ENCODE results near the gene PIGO. TPM values are rescaled to one million over a fixed set of nuclear protein-coding genes. Genes with fewer than 3 reads are reported as not detected.
A peak's percentile ranks its signal among the peaks of the same experiment; 100 is the strongest.

PIGO gene
- 10 to 100 TPM; 30.8 to 31.4 TPM for total RNA-seq

DNA sequence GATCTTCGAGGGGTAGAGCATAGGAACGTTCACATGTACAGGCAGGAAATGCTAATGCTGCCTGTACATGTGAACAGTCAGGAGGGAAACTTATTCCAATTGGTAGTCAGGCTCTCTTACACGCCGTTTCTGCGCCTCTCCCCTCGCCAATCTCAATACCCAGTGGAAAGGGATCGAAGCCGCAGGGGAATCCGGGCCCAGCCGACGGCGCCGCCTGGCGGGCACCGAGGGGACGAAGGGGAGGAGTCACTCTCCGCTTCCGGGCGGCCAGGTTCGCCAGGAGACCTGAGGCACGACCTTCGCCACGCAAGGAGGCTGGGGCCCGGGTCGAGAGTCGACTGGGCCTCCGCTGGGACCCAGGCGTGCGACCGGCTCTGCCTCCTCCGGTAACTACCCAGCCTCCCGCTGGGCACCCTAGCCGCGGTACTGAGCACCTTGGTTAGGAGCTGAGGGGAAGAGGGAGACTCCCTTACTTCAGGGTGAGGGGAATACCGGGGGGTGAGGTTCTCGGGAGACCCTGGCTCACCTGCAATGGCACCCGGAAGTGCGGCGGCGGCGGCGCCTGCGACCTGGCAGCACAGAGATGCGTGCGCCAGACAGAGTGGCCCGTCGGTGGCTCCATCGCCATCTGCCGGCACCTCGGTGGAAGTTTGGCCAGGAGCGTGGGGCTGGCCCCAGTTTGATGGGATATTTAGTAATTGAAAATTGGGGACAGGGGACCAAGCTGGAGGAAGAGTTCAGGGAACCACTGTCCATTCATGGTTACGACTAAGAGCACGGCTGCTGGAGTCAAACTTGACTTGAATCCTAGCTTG, at the start of gene PIGO:
Gene PIGO, minus strand, starts transcription at position 557 of the 815 bp plus-strand sequence. CDS start 1,026 bp downstream, outside the sequence.
- H3K9me3 Mint-ChIP-seq, result no peaks in the 10 kb centered on the region
- peak; percentile 92 for ATAC-seq (ENCODE audit: low read depth)
- H3K4me3 Mint-ChIP-seq, result peak within 1 kb of the TSS; percentile 86
- DNase-seq, result peak; percentile 92
- POLR2A ChIA-PET, result interaction anchor here (1.2 to 8.5 kb wide), 6 partner anchors 13 to 24 kb away, joined by 3 to 64 read pairs (median 12); partner anchors contain the start of genes FANCG and VCP
- H3K27me3 Mint-ChIP-seq, result no peaks in the 10 kb centered on the region
- peaks cover 17% of the 10 kb centered on the region for H3K36me3 Mint-ChIP-seq
- peak within 1 kb of the TSS; percentile 88 for H3K27ac Mint-ChIP-seq
- H3K4me1 Mint-ChIP-seq, result peaks cover 29% of the 10 kb centered on the region

DNA sequence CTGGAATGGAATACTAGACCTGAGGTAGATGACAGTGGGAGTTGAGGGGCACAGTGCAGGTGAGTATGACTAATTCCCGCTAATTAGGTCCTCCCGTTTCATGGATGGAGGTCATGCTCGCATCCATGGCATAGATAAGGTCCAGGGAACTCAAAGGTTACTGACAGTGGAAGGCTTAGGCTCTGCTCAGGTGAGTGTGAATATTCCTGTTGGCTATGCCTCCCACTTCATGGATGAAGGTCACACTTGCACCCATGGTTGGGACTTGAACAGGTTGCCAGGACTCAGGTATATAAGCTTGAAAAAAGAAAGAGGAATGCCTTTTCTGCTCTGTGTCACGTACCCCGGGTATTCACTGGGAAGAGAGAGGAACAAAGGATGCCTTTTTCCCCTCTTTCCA, 45.6 kb upstream of the PIGO start:
- Mint-ChIP-seq H3K27me3 (no peaks in the 10 kb centered on the region), H3K4me1 (no peaks in the 10 kb centered on the region), H3K9me3 (peaks cover 15% of the 10 kb centered on the region), H3K4me3 (no peak overlapping the region), H3K27ac (no peak overlapping the region), H3K36me3 (no peaks in the 10 kb centered on the region)
- ATAC-seq (ENCODE audit: low read depth), result no peak
- POLR2A ChIA-PET, result no interaction called here
- no peak for DNase-seq

DNA sequence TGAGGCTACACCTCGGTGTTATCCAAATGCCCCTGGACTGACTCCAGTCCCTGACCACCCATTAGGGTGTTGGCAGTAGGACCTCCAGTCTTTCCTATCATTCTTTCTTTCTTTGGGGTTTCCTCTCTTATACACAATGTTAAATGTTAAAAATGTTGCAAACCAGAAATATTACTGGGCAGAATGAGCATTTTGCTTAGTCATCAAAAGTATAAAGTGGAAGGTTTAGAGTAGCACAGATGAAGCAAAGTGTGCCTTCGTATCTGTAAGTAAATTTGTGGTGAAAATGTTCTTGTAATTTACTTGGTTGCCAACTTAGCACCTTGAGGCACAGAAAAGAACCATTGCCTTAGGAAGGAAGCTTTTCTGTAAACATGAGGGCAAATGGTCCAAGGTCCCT, 43.7 kb upstream of the PIGO start:
- Mint-ChIP-seq H3K27ac (no peak overlapping the region), H3K9me3 (peaks cover 11% of the 10 kb centered on the region), H3K27me3 (no peaks in the 10 kb centered on the region), H3K36me3 (no peaks in the 10 kb centered on the region), H3K4me3 (no peak overlapping the region), H3K4me1 (no peaks in the 10 kb centered on the region)
- ATAC-seq (ENCODE audit: low read depth) (no peak), DNase-seq (no peak)
- POLR2A ChIA-PET, result no interaction called here

DNA sequence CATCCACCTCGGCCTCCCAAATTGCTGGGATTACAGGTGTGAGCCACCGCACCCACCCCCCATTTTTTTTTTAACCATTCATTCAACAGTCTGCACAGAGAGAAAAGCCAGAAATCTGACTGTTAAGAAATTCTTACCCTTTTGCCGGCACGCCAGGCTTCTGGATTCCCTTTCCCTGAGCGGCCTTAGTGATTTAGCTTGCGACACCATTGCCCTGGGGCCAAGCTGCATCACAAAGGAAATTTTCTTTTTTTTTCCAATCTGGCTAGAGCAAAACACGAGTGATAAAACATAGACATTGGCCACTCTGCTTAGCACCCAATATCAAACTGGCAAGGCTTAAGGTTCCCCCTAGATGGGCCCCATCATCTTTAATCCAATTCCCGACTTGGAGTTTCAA, 40.5 kb upstream of the PIGO start:
- Mint-ChIP-seq H3K9me3 (peaks cover 7% of the 10 kb centered on the region), H3K27ac (no peak overlapping the region), H3K27me3 (no peaks in the 10 kb centered on the region), H3K4me1 (no peaks in the 10 kb centered on the region), H3K4me3 (no peak overlapping the region), H3K36me3 (no peaks in the 10 kb centered on the region)
- POLR2A ChIA-PET, result no interaction called here
- ATAC-seq (ENCODE audit: low read depth) (no peak), DNase-seq (no peak)

DNA sequence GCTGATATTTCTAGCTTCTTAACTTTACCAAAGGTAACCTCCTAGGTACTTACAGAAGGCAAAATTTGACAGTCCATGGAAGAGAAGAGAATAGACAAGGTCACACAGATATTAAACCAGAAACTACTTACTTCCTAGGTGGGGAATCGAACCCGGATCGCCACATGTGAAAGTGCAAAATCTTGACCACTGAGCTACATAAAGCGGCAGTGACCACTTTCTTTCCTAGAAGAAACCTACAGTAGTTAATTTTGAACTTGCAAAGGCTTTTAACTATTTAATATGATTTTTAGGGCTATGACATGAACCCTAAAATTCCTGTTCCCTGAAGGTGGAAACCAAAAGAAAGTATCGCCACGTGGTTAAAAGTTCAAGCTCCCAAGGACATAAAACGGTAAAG, 39.6 kb upstream of the PIGO start:
- peaks cover 5% of the 10 kb centered on the region for H3K9me3 Mint-ChIP-seq
- POLR2A ChIA-PET, result interaction anchor here (0.7 kb wide), 1 partner anchor 24 kb away, joined by 4 read pairs; no protein-coding TSS in a partner anchor
- DNase-seq (no peak), ATAC-seq (ENCODE audit: low read depth) (no peak)
- no peaks in the 10 kb centered on the region for H3K4me1 Mint-ChIP-seq
- H3K4me3 Mint-ChIP-seq, result no peak overlapping the region
- no peak overlapping the region for H3K27ac Mint-ChIP-seq
- no peaks in the 10 kb centered on the region for H3K36me3 Mint-ChIP-seq
- no peaks in the 10 kb centered on the region for H3K27me3 Mint-ChIP-seq

DNA sequence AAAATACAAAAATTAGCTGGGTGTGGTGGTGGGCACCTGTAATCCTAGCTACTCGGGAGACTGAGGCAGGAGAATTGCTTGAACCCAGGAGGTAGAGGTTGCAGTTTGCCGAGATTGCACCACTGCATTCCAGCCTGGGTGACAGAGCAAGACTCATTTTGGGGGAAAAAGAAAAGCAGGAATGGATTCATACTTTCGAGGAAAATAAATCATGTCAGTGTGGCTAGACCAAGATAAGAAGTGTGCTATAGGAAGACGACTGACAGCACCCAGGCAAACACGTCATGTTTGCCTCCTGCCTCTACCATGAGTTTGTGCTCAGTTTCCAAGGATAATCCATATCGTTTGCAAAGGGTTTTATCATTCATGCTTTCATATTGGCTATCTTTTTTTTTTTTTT, 38.5 kb upstream of the PIGO start:
- Mint-ChIP-seq H3K36me3 (no peaks in the 10 kb centered on the region), H3K27ac (no peak overlapping the region), H3K4me1 (no peaks in the 10 kb centered on the region), H3K4me3 (no peak overlapping the region), H3K9me3 (peaks cover 1% of the 10 kb centered on the region), H3K27me3 (no peaks in the 10 kb centered on the region)
- no peak for DNase-seq
- no peak for ATAC-seq (ENCODE audit: low read depth)
- POLR2A ChIA-PET, result no interaction called here

DNA sequence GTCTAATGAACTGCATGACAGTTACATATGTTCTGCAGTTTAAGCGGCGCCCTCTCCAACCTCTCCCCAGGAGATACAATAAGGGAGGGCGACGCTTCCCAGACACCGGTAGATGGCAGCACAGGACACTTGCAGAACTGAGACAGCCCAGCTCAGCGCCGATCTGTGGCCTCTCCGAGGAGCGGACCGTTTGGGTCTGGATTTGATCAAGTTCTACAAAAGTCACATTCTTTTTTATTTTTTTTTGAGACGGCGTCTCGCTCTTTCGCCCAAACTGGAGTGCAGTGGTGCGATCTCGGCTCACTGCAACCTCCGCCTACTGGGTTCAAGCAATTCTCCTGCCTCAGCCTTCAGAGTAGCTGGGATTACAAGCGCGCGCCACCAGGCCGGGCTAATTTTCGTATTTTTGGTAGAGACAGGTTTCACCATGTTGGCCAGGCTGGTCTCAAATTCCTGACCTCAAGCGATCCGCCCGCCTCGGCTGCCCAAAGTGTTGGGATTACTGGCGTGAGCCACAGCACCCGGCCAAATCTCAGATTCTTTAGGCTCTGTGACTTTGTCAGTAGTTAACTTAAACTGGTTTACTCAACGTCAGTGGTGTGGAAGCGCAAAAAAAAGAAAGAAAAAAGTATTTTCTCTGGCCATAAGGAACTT, 20.6 kb upstream of the PIGO start:
- ATAC-seq (ENCODE audit: low read depth) (peak; percentile 46), DNase-seq (peak; percentile 73)
- Mint-ChIP-seq H3K36me3 (peaks cover 6% of the 10 kb centered on the region), H3K4me1 (peaks cover 33% of the 10 kb centered on the region), H3K27ac (peak overlapping the region; percentile 98), H3K9me3 (no peaks in the 10 kb centered on the region), H3K27me3 (peaks cover 5% of the 10 kb centered on the region), H3K4me3 (peak overlapping the region; percentile 100)
- POLR2A ChIA-PET, result interaction anchor here (1.3 to 3.7 kb wide), 4 partner anchors 14 to 488 kb away, joined by 3 to 47 read pairs (median 10); partner anchors contain the start of genes FANCG, STOML2 and TESK1

DNA sequence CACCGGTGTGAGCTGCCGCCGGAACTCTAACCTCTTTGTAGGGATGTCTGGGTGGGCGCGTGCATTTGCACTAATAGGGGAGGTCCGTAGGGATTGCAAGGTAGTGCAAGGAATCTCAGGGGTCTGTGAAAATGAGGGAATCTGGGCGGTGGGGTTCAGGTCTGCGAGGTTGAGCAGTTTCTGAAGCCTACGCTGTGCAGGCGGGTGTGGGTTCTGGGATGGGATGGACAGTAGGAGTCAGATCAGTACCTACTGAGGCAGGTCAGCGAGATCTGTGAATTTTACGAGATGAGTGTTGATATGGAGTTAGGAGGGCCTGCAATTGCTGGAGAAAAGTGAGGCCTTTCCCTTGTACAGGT, 20.1 kb upstream of the PIGO start:
- Mint-ChIP-seq H3K27ac (peak overlapping the region; percentile 98), H3K4me3 (peak overlapping the region; percentile 100), H3K27me3 (peaks cover 5% of the 10 kb centered on the region), H3K36me3 (peaks cover 6% of the 10 kb centered on the region), H3K4me1 (peaks cover 37% of the 10 kb centered on the region), H3K9me3 (no peaks in the 10 kb centered on the region)
- DNase-seq (no peak), ATAC-seq (ENCODE audit: low read depth) (no peak)
- POLR2A ChIA-PET, result interaction anchor here (1.3 to 3.7 kb wide), 5 partner anchors 13 to 488 kb away, joined by 3 to 47 read pairs (median 14); partner anchors contain the start of genes FANCG, STOML2, TESK1 and VCP

DNA sequence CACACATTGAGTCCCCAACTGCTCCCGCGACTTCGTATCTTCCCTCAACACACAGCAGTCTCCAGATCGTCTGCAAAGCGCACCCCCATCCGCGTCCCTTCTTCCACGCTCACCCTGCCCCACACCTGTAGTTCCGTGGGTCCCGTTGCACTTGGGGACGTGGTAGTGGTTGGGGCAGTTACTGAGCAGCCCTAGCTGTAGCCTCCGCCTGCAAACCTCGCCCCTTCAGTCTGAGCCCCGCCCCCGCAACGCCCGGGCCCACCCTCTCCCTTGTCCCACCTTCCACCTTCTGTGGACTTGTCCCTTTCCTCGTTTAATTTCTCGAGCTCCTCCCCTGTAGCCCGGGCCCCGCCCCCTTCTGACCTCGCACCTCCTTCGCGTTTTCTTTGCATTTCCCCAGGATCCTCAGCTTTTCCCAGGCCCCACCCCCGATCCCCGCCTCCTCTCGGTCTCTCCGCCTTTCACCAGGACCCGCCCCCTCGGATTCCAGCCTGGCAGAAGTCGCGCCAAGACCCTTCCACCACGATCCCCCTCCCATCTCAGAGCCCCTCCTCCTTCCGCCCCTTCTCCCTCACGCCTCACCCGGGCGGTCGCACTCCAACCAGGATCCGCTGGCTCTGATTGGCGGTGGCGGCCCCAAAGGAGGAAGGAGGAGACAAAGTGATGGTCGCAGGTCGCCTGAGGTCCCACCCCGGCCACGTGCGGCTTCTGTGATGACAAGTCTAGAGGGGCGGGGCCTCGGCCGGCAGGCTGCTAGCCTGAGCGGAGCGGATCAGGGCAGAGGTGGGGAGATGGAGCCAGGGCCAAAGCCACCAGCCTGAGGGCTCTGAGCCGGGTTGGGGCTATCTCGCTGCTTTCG, 19.5 kb upstream of the PIGO start, which contains the start of gene ATOSB:
Gene ATOSB, minus strand, starts transcription at position 183 of the 859 bp plus-strand sequence. CDS start 7,588 bp downstream, outside the sequence.
- POLR2A ChIA-PET, result interaction anchor here (0.6 to 3.7 kb wide), 8 partner anchors 13 to 489 kb away, joined by 3 to 47 read pairs (median 6); partner anchors contain the start of genes FANCG, STOML2, TESK1 and VCP
- peak within 1 kb of the TSS; percentile 100 for H3K4me3 Mint-ChIP-seq
- H3K36me3 Mint-ChIP-seq, result peaks cover 6% of the 10 kb centered on the region
- peak; percentile 94 for DNase-seq
- peaks cover 5% of the 10 kb centered on the region for H3K27me3 Mint-ChIP-seq
- no peaks in the 10 kb centered on the region for H3K9me3 Mint-ChIP-seq
- peak; percentile 68 for ATAC-seq (ENCODE audit: low read depth)
- H3K27ac Mint-ChIP-seq, result peak within 1 kb of the TSS; percentile 98
- H3K4me1 Mint-ChIP-seq, result peaks cover 38% of the 10 kb centered on the region

DNA sequence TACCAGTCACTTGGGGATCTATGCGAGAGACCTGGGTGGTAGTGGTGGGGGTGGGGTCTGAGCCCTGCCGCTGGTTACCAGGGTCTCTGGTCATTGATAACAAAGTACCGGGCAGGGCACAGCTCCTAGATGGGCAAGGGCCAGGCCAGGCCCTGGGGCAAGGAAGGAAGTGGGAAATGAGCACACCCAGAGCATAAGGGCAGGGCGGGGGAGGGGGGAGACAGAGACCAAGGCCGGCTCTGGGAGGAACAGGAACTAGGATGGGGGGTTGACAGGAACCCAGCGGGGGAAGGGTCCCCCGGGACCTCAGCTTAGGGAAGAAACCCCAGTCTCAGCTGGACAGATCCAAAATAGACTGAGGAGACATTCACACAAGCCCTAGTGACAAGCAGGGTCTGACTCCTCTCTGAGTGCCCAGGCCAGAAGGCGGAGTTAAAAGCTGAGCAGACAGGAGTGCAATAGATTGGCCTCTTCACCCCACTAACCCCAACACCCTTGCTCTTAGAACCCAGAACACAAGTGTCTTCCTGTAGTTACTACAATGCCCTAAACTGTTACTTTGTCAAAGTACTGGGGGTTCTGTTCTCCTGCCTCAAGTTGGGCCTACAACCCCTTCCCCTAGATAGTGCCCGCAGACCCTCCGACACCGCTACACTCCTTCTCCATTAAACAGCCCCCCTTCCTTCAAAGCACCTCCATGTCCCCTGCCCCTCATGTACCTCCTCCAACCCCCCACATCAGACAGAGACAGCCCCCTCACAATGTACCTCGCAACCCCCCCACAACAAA, 18.6 kb upstream of the PIGO start:
- Mint-ChIP-seq H3K4me1 (peaks cover 47% of the 10 kb centered on the region), H3K9me3 (no peaks in the 10 kb centered on the region), H3K27me3 (peaks cover 5% of the 10 kb centered on the region), H3K36me3 (peaks cover 6% of the 10 kb centered on the region), H3K27ac (peak overlapping the region; percentile 98), H3K4me3 (peak overlapping the region; percentile 100)
- POLR2A ChIA-PET, result interaction anchor here (0.9 to 3.7 kb wide), 10 partner anchors 12 to 533 kb away, joined by 3 to 47 read pairs (median 8); partner anchors contain the start of genes FANCG, PIGO, STOML2 and TESK1
- DNase-seq, result peak; percentile 51
- no peak for ATAC-seq (ENCODE audit: low read depth)

DNA sequence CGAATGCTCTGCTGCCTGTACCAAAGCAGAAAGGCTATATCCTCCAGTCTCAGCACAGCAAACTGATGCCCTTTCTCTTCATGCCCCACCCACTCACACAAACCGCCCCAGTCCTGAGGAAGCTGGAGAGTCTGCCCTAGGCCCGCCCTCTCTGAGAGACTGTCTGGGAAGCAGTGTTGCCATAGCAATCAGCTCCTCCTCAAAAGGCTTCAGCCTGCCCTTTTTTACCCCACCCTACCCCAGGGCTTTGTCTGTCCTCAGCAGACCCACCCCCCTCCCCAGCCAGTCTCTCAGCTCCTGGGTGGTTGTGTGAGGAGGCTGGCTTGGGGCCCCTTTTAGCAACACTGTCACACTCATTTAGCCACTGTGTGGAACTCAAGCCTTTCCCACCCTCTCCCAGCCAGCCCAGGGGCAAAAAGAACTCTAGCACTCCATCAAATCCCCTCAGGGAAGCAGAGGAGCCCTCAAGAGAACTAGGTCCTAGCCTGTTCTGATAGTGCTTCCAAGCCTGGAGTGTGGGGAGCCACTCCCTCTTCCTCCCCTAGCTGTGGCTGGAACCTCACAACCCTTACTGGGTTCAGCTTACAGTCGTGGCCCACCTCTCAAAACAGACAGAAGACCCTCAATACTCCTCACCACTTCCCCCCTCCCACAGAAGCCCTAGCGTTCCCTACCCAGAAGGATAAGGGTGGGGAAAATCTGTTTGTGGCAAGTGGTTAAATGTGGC, 17.9 kb upstream of the PIGO start:
- H3K9me3 Mint-ChIP-seq, result no peaks in the 10 kb centered on the region
- POLR2A ChIA-PET, result interaction anchor here (0.9 to 3.7 kb wide), 7 partner anchors 11 to 534 kb away, joined by 3 to 47 read pairs (median 9); partner anchors contain the start of genes FANCG, PIGO, STOML2 and VCP
- peak overlapping the region; percentile 100 for H3K4me3 Mint-ChIP-seq
- peak overlapping the region; percentile 98 for H3K27ac Mint-ChIP-seq
- DNase-seq (peak; percentile 67), ATAC-seq (ENCODE audit: low read depth) (peak; percentile 24)
- H3K36me3 Mint-ChIP-seq, result peaks cover 7% of the 10 kb centered on the region
- H3K27me3 Mint-ChIP-seq, result peaks cover 5% of the 10 kb centered on the region
- peaks cover 52% of the 10 kb centered on the region for H3K4me1 Mint-ChIP-seq

All from activated naive CD8-positive, alpha-beta T cell treated with anti-CD3 and anti-CD28 coated beads, Interleukin-2, amount 10 ng/mL, durations not matched to agents 7 days and 5 days (primary cell).